HCT116 (cell line): ENCODE results near the gene ZNF823. TPM values are rescaled to one million over a fixed set of nuclear protein-coding genes. Genes with fewer than 3 reads are reported as not detected.

ENCODE experiments used
- ATAC-seq: fragments of 200-7000 bp; cut with Tn5 transposase; 2 replicates; pipeline ENCODE4 v1.9.1; 2020; ENCODE audit warnings: mild to moderate bottlenecking, moderate library complexity
- BruUV-seq: library from RNA; stranded (reverse); fragments of 400-500 nt; replicated peaks from 2 replicates; lab custom pipeline; 2021; lab: Mats Ljungman, UMichigan
- CTCF ChIA-PET: fragments of 300-600 bp; sonication (Branson Sonifier 250); formaldehyde crosslinking; loops from one replicate; lab custom pipeline; 2021; ENCODE audit warnings: antibody characterized with exemption; lab: Charles Lee
- POLR2A ChIA-PET: fragments of 300-600, 350-600 bp; sonication (Branson Sonifier 250); formaldehyde crosslinking; loops from one replicate; lab custom pipeline; 2021; ENCODE audit warnings: antibody characterized with exemption; lab: Charles Lee
- RAD21 ChIA-PET, 2 experiments: fragments of 300-600 bp; sonication (Branson Sonifier 250); formaldehyde crosslinking; loops; one replicate each; lab custom pipeline; 2023; ENCODE audit warnings: low total read pairs in 2 of 2; ENCODE audit not compliant: uncharacterized antibody in 2 of 2, unreplicated experiment in 2 of 2, low non-redundant PET in 1 of 2; lab: Charles Lee
- DNase-seq: peaks from one replicate; pipeline ENCODE4 v3.0.0-alpha.2; 2010; ENCODE audit warnings: low read depth, low spot score
- H2AFZ ChIP-seq: fragments of 200-600 bp; shearing (Covaris generic), sonication (generic); 2 replicates; pipeline ENCODE4 v1.6.1; 2017; ENCODE audit warnings: low read depth, mixed run types, mixed read lengths, antibody characterized with exemption, low read length; ENCODE audit not compliant: poor library complexity, severe bottlenecking
- H3K27ac ChIP-seq: 2 replicates; pipeline ENCODE4 v1.5.1; 2012; ENCODE audit warnings: low read depth, low read length
- H3K27me3 ChIP-seq: fragments of 200-600 bp; sonication (generic); 2 replicates; pipeline ENCODE4 v1.6.1; 2016; ENCODE audit warnings: mixed run types, low read length, mixed read lengths; ENCODE audit not compliant: insufficient read depth
- H3K36me3 ChIP-seq, 2 experiments: fragments of 200-500 bp in 1 of 2; fragments of 200-600 bp in 1 of 2; sonication (Bioruptor generic) in 1 of 2; sonication (generic) in 1 of 2; 2 replicates each; pipeline versions ENCODE4 v1.5.1 to v1.6.1; 2014 to 2016; ENCODE audit warnings: low read length in 2 of 2, inconsistent platforms in 1 of 2, mixed read lengths in 1 of 2, mixed run types in 1 of 2; ENCODE audit not compliant: insufficient read depth in 2 of 2, control insufficient read depth in 1 of 2
- H3K4me1 ChIP-seq, 2 experiments: fragments of 200-600 bp in 1 of 2; sonication (generic) in 1 of 2; 2 replicates each; pipeline versions ENCODE4 v1.5.1 to v1.6.1; 2012 to 2017; ENCODE audit warnings: low read length in 2 of 2, inconsistent platforms in 1 of 2, mild to moderate bottlenecking in 1 of 2, mixed read lengths in 1 of 2, mixed run types in 1 of 2, moderate library complexity in 1 of 2; ENCODE audit not compliant: insufficient read depth in 2 of 2, control insufficient read depth in 1 of 2
- H3K4me2 ChIP-seq: fragments of 200-600 bp; sonication (generic); 2 replicates; pipeline ENCODE4 v1.6.1; 2017; ENCODE audit warnings: mixed run types, low read length, mixed read lengths
- H3K4me3 ChIP-seq, 2 experiments: fragments of 200-600 bp in 1 of 2; sonication (generic) in 1 of 2; replicated peaks in 1 of 2; 2 replicates each; pipeline ENCODE4 v1.5.1; 2011 to 2016; ENCODE audit warnings: low read length in 2 of 2, control low read depth in 1 of 2, low read depth in 1 of 2, mild to moderate bottlenecking in 1 of 2, mixed read lengths in 1 of 2, mixed run types in 1 of 2
- H3K79me2 ChIP-seq: fragments of 200-600 bp; sonication (generic); 2 replicates; pipeline ENCODE4 v1.6.1; 2017; ENCODE audit warnings: mild to moderate bottlenecking, mixed run types, low read length, moderate library complexity, mixed read lengths; ENCODE audit not compliant: insufficient read depth
- H3K9ac ChIP-seq: fragments of 200-600 bp; sonication (generic); 2 replicates; pipeline ENCODE4 v1.6.1; 2016; ENCODE audit warnings: low read length, mixed read lengths
- H3K9me2 ChIP-seq: fragments of 200-600 bp; sonication (generic), shearing (Covaris generic); 2 replicates; pipeline ENCODE4 v1.6.1; 2017; ENCODE audit warnings: mixed run types, mild to moderate bottlenecking, moderate library complexity; ENCODE audit not compliant: insufficient read depth
- H3K9me3 ChIP-seq, 2 experiments: fragments of 200-500 bp in 1 of 2; fragments of 200-600 bp in 1 of 2; sonication (Bioruptor generic) in 1 of 2; sonication (generic) in 1 of 2; 2 replicates each; pipeline ENCODE4 v1.6.1; 2014 to 2017; ENCODE audit warnings: low read length in 2 of 2, mixed read lengths in 2 of 2, inconsistent platforms in 1 of 2, low read depth in 1 of 2, mild to moderate bottlenecking in 1 of 2, mixed run types in 1 of 2, moderate library complexity in 1 of 2; ENCODE audit not compliant: control insufficient read depth in 1 of 2, insufficient read depth in 1 of 2
- H4K20me1 ChIP-seq: fragments of 200-600 bp; sonication (generic), shearing (Covaris generic); 2 replicates; pipeline ENCODE4 v1.6.1; 2017; ENCODE audit warnings: mixed run types, mild to moderate bottlenecking, moderate library complexity; ENCODE audit not compliant: insufficient read depth
- CBX3 ChIP-seq: IDR thresholded peaks from 2 replicates; pipeline ENCODE4 v1.6.1; 2012; ENCODE audit warnings: low read depth
- EGR1 ChIP-seq: IDR thresholded peaks from 2 replicates; pipeline ENCODE4 v1.6.1; 2012; ENCODE audit warnings: low read depth
- EZH2 ChIP-seq: fragments of 200-600 bp; sonication (generic); IDR thresholded peaks from 2 replicates; pipeline ENCODE4 v1.6.1; 2017; ENCODE audit warnings: antibody characterized with exemption, mixed run types
- EZH2phosphoT487 ChIP-seq: fragments of 200-600 bp; IDR thresholded peaks from 2 replicates; pipeline ENCODE4 v1.6.1; 2018; ENCODE audit warnings: antibody characterized with exemption, borderline replicate concordance
- JUND ChIP-seq: IDR thresholded peaks from 2 replicates; pipeline ENCODE4 v1.6.1; 2012
- RAD21 ChIP-seq: IDR thresholded peaks from 2 replicates; pipeline ENCODE4 v1.6.1; 2012; ENCODE audit warnings: low read depth, mild to moderate bottlenecking
- SP1 ChIP-seq: IDR thresholded peaks from 2 replicates; pipeline ENCODE4 v1.6.1; 2012; ENCODE audit warnings: low read depth
- SRF ChIP-seq: IDR thresholded peaks from 2 replicates; pipeline ENCODE4 v1.6.1; 2012; ENCODE audit warnings: low read depth
- YY1 ChIP-seq: IDR thresholded peaks from 2 replicates; pipeline ENCODE4 v1.6.1; 2011; ENCODE audit warnings: low read length, low read depth, moderate library complexity, mild to moderate bottlenecking; ENCODE audit not compliant: insufficient replicate concordance; ENCODE audit errors: extremely low read depth
- intact Hi-C: fragments of 100-400 bp; cut with micrococcal nuclease; formaldehyde crosslinking; loops from 2 replicates; pipeline ENCODE4 v1.10.0; 2022
- total RNA-seq: library from RNA; stranded (reverse); gene quantifications from one replicate; pipeline ENCODE4 v1.2.1, GENCODE V29; 2021; ENCODE audit not compliant: unreplicated experiment
- TF ChIP-seq, protein P1 (sequence below): IDR thresholded peaks from 2 replicates; pipeline ENCODE4 v1.6.1; 2012; ENCODE audit warnings: low read depth
- TF ChIP-seq, protein P2 (sequence below): IDR thresholded peaks from 2 replicates; pipeline ENCODE4 v1.6.1; 2012
- TF ChIP-seq, protein P3 (sequence below): IDR thresholded peaks from 2 replicates; pipeline ENCODE4 v1.6.1; 2012
- TF ChIP-seq, protein P4 (sequence below): IDR thresholded peaks from 2 replicates; pipeline ENCODE4 v1.6.1; 2011; ENCODE audit warnings: mild to moderate bottlenecking, low read length, moderate library complexity; ENCODE audit not compliant: insufficient replicate concordance; ENCODE audit errors: extremely low read depth

Gene ZNF823
- total RNA-seq, 1 experiment from 2014 or later = 4.7 TPM

DNA sequence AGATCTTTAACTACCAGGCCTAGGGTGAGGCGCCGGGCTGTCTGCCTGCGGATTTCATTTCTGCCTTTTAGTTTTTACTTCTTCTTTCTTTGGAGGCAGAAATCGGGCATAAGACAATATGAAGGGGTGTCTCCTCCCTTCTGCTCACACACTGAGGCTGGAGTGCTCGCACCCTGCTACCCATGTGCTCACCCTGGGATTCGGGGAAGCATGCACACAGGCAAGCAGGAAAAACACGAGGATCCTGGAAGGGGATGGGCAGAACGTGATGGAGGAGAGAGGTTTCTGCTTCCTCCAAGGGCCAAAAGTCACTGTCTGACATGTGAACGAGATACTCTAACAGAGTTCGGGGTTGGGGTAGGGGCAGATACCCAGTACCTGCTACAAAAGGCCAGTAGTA is 28.4 kb downstream of the ZNF823 start (continued):
- TF ChIP-seq, protein P1, sequence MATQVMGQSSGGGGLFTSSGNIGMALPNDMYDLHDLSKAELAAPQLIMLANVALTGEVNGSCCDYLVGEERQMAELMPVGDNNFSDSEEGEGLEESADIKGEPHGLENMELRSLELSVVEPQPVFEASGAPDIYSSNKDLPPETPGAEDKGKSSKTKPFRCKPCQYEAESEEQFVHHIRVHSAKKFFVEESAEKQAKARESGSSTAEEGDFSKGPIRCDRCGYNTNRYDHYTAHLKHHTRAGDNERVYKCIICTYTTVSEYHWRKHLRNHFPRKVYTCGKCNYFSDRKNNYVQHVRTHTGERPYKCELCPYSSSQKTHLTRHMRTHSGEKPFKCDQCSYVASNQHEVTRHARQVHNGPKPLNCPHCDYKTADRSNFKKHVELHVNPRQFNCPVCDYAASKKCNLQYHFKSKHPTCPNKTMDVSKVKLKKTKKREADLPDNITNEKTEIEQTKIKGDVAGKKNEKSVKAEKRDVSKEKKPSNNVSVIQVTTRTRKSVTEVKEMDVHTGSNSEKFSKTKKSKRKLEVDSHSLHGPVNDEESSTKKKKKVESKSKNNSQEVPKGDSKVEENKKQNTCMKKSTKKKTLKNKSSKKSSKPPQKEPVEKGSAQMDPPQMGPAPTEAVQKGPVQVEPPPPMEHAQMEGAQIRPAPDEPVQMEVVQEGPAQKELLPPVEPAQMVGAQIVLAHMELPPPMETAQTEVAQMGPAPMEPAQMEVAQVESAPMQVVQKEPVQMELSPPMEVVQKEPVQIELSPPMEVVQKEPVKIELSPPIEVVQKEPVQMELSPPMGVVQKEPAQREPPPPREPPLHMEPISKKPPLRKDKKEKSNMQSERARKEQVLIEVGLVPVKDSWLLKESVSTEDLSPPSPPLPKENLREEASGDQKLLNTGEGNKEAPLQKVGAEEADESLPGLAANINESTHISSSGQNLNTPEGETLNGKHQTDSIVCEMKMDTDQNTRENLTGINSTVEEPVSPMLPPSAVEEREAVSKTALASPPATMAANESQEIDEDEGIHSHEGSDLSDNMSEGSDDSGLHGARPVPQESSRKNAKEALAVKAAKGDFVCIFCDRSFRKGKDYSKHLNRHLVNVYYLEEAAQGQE = no peak
- no peak for TF ChIP-seq RAD21
- no peak for TF ChIP-seq EGR1

DNA sequence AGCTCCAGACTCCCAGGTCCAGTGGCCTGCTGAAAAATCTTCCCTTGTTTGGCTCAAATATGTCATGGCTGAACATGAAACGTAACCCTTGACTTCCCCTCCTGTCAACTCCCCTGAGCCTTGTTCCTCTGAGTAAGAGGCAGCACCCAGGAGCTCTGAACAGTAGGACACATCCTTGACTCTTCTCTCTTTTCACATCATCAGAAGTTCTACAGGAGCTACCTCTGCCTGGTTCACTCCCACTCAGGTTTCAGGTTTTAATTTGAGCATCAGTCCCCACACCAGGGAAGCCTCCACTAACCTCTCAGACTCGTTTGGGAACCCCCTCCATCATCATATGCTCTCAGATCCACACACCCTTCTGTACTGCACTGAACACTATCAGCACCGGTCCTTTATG is 30.3 kb downstream of the ZNF823 start:
- no peak overlapping the region for H3K4me2 ChIP-seq
- CTCF ChIA-PET = interaction anchor here (1.2 kb wide), 1 partner anchor 8 kb away, joined by 4 read pairs; no protein-coding TSS in a partner anchor
- no peaks in the 10 kb centered on the region for H3K9me3 ChIP-seq
- H3K27ac ChIP-seq = no peak overlapping the region
- no peaks in the 10 kb centered on the region for H3K27me3 ChIP-seq
- RAD21 ChIA-PET = no interaction called here
- no peaks in the 10 kb centered on the region for H3K79me2 ChIP-seq
- ATAC-seq (no peak), DNase-seq (no peak)
- TF ChIP-seq EZH2phosphoT487 (no peak), EZH2 (no peak), CBX3 (no peak), YY1 (no peak), SRF (no peak), SP1 (no peak), EGR1 (no peak), JUND (no peak)
- TF ChIP-seq, protein P2, sequence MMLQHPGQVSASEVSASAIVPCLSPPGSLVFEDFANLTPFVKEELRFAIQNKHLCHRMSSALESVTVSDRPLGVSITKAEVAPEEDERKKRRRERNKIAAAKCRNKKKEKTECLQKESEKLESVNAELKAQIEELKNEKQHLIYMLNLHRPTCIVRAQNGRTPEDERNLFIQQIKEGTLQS = no peak
- TF ChIP-seq, protein P3, sequence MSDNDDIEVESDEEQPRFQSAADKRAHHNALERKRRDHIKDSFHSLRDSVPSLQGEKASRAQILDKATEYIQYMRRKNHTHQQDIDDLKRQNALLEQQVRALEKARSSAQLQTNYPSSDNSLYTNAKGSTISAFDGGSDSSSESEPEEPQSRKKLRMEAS = no peak
- TF ChIP-seq, protein P4, sequence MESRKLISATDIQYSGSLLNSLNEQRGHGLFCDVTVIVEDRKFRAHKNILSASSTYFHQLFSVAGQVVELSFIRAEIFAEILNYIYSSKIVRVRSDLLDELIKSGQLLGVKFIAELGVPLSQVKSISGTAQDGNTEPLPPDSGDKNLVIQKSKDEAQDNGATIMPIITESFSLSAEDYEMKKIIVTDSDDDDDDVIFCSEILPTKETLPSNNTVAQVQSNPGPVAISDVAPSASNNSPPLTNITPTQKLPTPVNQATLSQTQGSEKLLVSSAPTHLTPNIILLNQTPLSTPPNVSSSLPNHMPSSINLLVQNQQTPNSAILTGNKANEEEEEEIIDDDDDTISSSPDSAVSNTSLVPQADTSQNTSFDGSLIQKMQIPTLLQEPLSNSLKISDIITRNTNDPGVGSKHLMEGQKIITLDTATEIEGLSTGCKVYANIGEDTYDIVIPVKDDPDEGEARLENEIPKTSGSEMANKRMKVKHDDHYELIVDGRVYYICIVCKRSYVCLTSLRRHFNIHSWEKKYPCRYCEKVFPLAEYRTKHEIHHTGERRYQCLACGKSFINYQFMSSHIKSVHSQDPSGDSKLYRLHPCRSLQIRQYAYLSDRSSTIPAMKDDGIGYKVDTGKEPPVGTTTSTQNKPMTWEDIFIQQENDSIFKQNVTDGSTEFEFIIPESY = no peak
- no peaks in the 10 kb centered on the region for H4K20me1 ChIP-seq
- intact Hi-C loops = no loop called here
- no TSS peak for BruUV-seq
- no peak overlapping the region for H2AFZ ChIP-seq
- no peak overlapping the region for H3K4me3 ChIP-seq
- H3K9ac ChIP-seq = no peak overlapping the region
- H3K4me1 ChIP-seq = no peaks in the 10 kb centered on the region
- POLR2A ChIA-PET = no interaction called here
- H3K36me3 ChIP-seq = no peaks in the 10 kb centered on the region
- 0 out of 2 replicates have a peak, but pooled peaks cover 2% of the 10 kb centered on the region for H3K9me2 ChIP-seq
